Fibroblast of lung (primary cell): Measurements from ENCODE around the gene PATJ.

Experiments used
- CTCF ChIP-seq, 2 donors: IDR thresholded peaks in 1 of 2; conservative IDR thresholded peaks in 1 of 2; 1 replicate in 1 of 2; 2 replicates in 1 of 2; pipeline ENCODE4 v1.5.1; 2011 to 2012; ENCODE audit warnings: low read length in 2 of 2, control low read depth in 1 of 2, inconsistent platforms in 1 of 2, low read depth in 1 of 2, mild to moderate bottlenecking in 1 of 2
- EZH2 ChIP-seq: IDR thresholded peaks from 2 replicates; pipeline ENCODE4 v1.5.1; 2012; ENCODE audit warnings: low read length, control low read depth, mild to moderate bottlenecking; ENCODE audit errors: missing control alignments

DNA sequence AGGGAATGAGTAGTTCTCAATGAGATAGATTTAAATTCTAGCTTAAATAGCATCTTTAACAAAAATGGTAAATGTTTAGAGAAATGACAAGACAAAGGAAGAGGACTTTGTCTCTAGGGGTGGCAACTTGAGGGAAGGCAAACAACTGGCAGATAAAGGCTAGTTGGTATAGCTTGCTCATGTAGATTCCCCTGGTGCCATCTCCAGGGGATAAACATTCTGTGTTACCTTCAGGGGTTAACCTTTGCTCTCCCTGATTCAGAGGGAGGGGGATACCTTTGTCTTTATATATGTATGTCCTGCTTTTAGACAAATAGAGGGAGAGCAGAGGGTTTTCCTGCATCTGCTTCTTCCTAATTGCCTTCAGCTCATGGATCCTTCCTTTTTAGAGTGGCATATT, 298.7 kb downstream of the PATJ start:
- TF ChIP-seq EZH2, result no peak
- no peak for TF ChIP-seq CTCF (conservative IDR thresholded peaks at IDR 0.05 in 1 of 2, IDR thresholded peaks at IDR 0.05 in 1 of 2; ENCODE audit: low read depth in 1 of 2, low read length in 2 of 2)
